WTC11 (cell line): ENCODE data around the gene OR6C2. TPM values are rescaled to one million over a fixed set of nuclear protein-coding genes. Genes with fewer than 3 reads are reported as not detected.

Source experiments
- ATAC-seq: fragments of 200-7000 bp; cut with Tn5 transposase; 2 replicates; pipeline ENCODE4 v1.10.0; 2021; ENCODE audit warnings: mild to moderate bottlenecking, moderate library complexity
- CTCF ChIA-PET: fragments of 300-600 bp; sonication (Branson Sonifier 250); formaldehyde crosslinking; loops from one replicate; lab custom pipeline; 2021; ENCODE audit warnings: antibody characterized with exemption; lab: Charles Lee
- POLR2A ChIA-PET: fragments of 350-600 bp; sonication (Branson Sonifier 250); formaldehyde crosslinking; loops from one replicate; lab custom pipeline; 2021; ENCODE audit warnings: antibody characterized with exemption; lab: Charles Lee
- DNase-seq: peaks from one replicate; pipeline ENCODE4 v3.0.0; 2021; ENCODE audit warnings: low spot score
- H3K27ac Mint-ChIP-seq: 2 replicates; pipeline ENCODE4 v1.8.0; 2021; ENCODE audit warnings: mixed read lengths
- H3K27me3 Mint-ChIP-seq: 2 replicates; pipeline ENCODE4 v1.8.0; 2021; ENCODE audit warnings: low read depth, mild to moderate bottlenecking, moderate library complexity, mixed read lengths
- H3K36me3 Mint-ChIP-seq: 2 replicates; pipeline ENCODE4 v1.8.0; 2021; ENCODE audit warnings: mixed read lengths
- H3K4me1 Mint-ChIP-seq: 2 replicates; pipeline ENCODE4 v1.8.0; 2022; ENCODE audit warnings: mixed read lengths
- H3K4me3 Mint-ChIP-seq: 2 replicates; pipeline ENCODE4 v1.8.0; 2021; ENCODE audit warnings: mild to moderate bottlenecking, moderate library complexity, mixed read lengths
- H3K9me3 Mint-ChIP-seq: 2 replicates; pipeline ENCODE4 v1.8.0; 2021; ENCODE audit warnings: mixed read lengths
- ATF1 ChIP-seq: sonication (generic); formaldehyde crosslinking; IDR thresholded peaks from 2 replicates; pipeline ENCODE4 v1.8.1; 2023; ENCODE audit warnings: mild to moderate bottlenecking, moderate library complexity, missing genetic modification reagents
- CREM ChIP-seq: sonication (generic); formaldehyde crosslinking; IDR thresholded peaks from 2 replicates; pipeline ENCODE4 v1.8.1; 2022; ENCODE audit warnings: mild to moderate bottlenecking, missing genetic modification reagents, moderate library complexity
- ESRRA ChIP-seq: sonication (generic); formaldehyde crosslinking; IDR thresholded peaks from 2 replicates; pipeline ENCODE4 v1.8.1; 2022; ENCODE audit warnings: mild to moderate bottlenecking, missing genetic modification reagents, borderline replicate concordance
- GABPB1 ChIP-seq: sonication (generic); formaldehyde crosslinking; IDR thresholded peaks from 2 replicates; pipeline ENCODE4 v1.8.1; 2023; ENCODE audit warnings: mild to moderate bottlenecking, missing genetic modification reagents
- KAT7 ChIP-seq: sonication (generic); formaldehyde crosslinking; IDR thresholded peaks from 2 replicates; pipeline ENCODE4 v1.8.1; 2023; ENCODE audit warnings: missing genetic modification reagents, mild to moderate bottlenecking, borderline replicate concordance
- MYBL2 ChIP-seq: sonication (generic); formaldehyde crosslinking; IDR thresholded peaks from 2 replicates; pipeline ENCODE4 v1.8.1; 2023; ENCODE audit warnings: mild to moderate bottlenecking, moderate library complexity, missing genetic modification reagents
- NFYB ChIP-seq: sonication (generic); formaldehyde crosslinking; conservative IDR thresholded peaks from 2 replicates; pipeline ENCODE4 v1.8.0; 2022; ENCODE audit warnings: low read depth, missing genetic modification reagents
- SOX15 ChIP-seq: fragments of 250-450 bp; sonication (Bioruptor Pico); IDR thresholded peaks from 2 replicates; pipeline ENCODE4 v1.9.0; 2021; ENCODE audit warnings: mild to moderate bottlenecking
- TEAD1 ChIP-seq: sonication (generic); formaldehyde crosslinking; IDR thresholded peaks from 2 replicates; pipeline ENCODE4 v1.8.0; 2022; ENCODE audit warnings: mild to moderate bottlenecking, missing genetic modification reagents
- TP53 ChIP-seq: sonication (generic); formaldehyde crosslinking; IDR thresholded peaks from 2 replicates; pipeline ENCODE4 v1.8.1; 2023; ENCODE audit warnings: mild to moderate bottlenecking, missing genetic modification reagents
- ZNF121 ChIP-seq: sonication (generic); formaldehyde crosslinking; IDR thresholded peaks from 2 replicates; pipeline ENCODE4 v1.8.0; 2023; ENCODE audit warnings: missing genetic modification reagents
- ZNF232 ChIP-seq: sonication (generic); formaldehyde crosslinking; IDR thresholded peaks from 2 replicates; pipeline ENCODE4 v1.8.0; 2022; ENCODE audit warnings: mild to moderate bottlenecking, missing genetic modification reagents
- ZNF396 ChIP-seq: fragments of 250-450 bp; sonication (Bioruptor Pico); IDR thresholded peaks from 2 replicates; pipeline ENCODE4 v1.8.0; 2021; ENCODE audit warnings: mild to moderate bottlenecking, moderate library complexity, borderline replicate concordance
- ZNF671 ChIP-seq: fragments of 250-450 bp; sonication (Bioruptor Pico); IDR thresholded peaks from 2 replicates; pipeline ENCODE4 v1.8.0; 2021; ENCODE audit warnings: mild to moderate bottlenecking
- total RNA-seq: library from RNA; stranded (reverse); gene quantifications from 3 replicates; pipeline ENCODE4 v1.2.3, GENCODE V29; 2021
- TF ChIP-seq, protein P1 (sequence below): sonication (generic); formaldehyde crosslinking; IDR thresholded peaks from 2 replicates; pipeline ENCODE4 v1.8.1; 2022; ENCODE audit warnings: low read depth, missing genetic modification reagents, borderline replicate concordance
- TF ChIP-seq, protein P2 (sequence below): sonication (generic); formaldehyde crosslinking; IDR thresholded peaks from 2 replicates; pipeline ENCODE4 v1.8.1; 2023; ENCODE audit warnings: mild to moderate bottlenecking, missing genetic modification reagents, moderate library complexity
- TF ChIP-seq, protein P3 (sequence below): fragments of 250-450 bp; sonication (Bioruptor Pico); IDR thresholded peaks from 2 replicates; pipeline ENCODE4 v1.9.0; 2021; ENCODE audit warnings: mild to moderate bottlenecking, borderline replicate concordance
- TF ChIP-seq, protein P4 (sequence below): sonication (generic); formaldehyde crosslinking; IDR thresholded peaks from 2 replicates; pipeline ENCODE4 v1.8.0; 2022; ENCODE audit warnings: mild to moderate bottlenecking, missing genetic modification reagents
- TF ChIP-seq, protein P5 (sequence below): sonication (generic); formaldehyde crosslinking; IDR thresholded peaks from 2 replicates; pipeline ENCODE4 v1.8.1; 2022; ENCODE audit warnings: missing genetic modification reagents, borderline replicate concordance
- TF ChIP-seq, protein P6 (sequence below): sonication (generic); formaldehyde crosslinking; IDR thresholded peaks from 2 replicates; pipeline ENCODE4 v1.8.0; 2022; ENCODE audit warnings: mild to moderate bottlenecking, missing genetic modification reagents
- TF ChIP-seq, protein P7 (sequence below): sonication (generic); formaldehyde crosslinking; IDR thresholded peaks from 2 replicates; pipeline ENCODE4 v1.8.1; 2023; ENCODE audit warnings: mild to moderate bottlenecking, moderate library complexity, missing genetic modification reagents

OR6C2 gene
- total RNA-seq, 1 experiment from 2014 or later = not detected

DNA sequence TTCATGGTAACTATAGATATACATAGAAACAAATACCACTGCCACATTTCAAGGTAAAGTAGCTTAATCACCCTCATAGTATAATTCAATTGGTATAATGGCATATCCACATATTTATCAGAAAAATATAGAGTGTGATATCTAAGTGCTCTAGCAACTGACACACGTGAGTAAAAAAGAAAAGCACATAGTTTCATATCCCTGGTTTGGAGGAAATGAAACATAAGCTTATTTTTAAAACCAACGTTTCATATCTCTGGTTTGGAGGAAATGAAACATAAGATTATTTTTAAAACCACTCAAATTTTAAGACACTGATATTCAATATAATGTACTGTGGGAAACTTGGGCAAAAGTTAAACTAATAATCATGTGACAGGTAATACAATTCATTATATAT lies 24.0 kb downstream of the OR6C2 start:
- no peak overlapping the region for H3K4me3 Mint-ChIP-seq
- ATAC-seq (no peak), DNase-seq (no peak)
- H3K9me3 Mint-ChIP-seq = peaks cover 9% of the 10 kb centered on the region; the same call in 1 of the 2 replicates
- H3K27ac Mint-ChIP-seq = no peak overlapping the region
- 0 out of 2 replicates have a peak, but pooled peaks cover 5% of the 10 kb centered on the region for H3K36me3 Mint-ChIP-seq
- no peaks in the 10 kb centered on the region for H3K27me3 Mint-ChIP-seq
- no peak for TF ChIP-seq ZNF232 (CRISPR knock-in tag)
- TF ChIP-seq, protein P1, sequence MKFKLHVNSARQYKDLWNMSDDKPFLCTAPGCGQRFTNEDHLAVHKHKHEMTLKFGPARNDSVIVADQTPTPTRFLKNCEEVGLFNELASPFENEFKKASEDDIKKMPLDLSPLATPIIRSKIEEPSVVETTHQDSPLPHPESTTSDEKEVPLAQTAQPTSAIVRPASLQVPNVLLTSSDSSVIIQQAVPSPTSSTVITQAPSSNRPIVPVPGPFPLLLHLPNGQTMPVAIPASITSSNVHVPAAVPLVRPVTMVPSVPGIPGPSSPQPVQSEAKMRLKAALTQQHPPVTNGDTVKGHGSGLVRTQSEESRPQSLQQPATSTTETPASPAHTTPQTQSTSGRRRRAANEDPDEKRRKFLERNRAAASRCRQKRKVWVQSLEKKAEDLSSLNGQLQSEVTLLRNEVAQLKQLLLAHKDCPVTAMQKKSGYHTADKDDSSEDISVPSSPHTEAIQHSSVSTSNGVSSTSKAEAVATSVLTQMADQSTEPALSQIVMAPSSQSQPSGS (CRISPR knock-in tag) = no peak
- TF ChIP-seq ATF1 (CRISPR knock-in tag) = no peak
- no peak for TF ChIP-seq TEAD1 (CRISPR knock-in tag)
- no peak for TF ChIP-seq SOX15 (CRISPR knock-in tag)
- no peak for TF ChIP-seq MYBL2
- TF ChIP-seq, protein P2, sequence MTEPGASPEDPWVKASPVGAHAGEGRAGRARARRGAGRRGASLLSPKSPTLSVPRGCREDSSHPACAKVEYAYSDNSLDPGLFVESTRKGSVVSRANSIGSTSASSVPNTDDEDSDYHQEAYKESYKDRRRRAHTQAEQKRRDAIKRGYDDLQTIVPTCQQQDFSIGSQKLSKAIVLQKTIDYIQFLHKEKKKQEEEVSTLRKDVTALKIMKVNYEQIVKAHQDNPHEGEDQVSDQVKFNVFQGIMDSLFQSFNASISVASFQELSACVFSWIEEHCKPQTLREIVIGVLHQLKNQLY (CRISPR knock-in tag) = no peak
- TF ChIP-seq, protein P3, sequence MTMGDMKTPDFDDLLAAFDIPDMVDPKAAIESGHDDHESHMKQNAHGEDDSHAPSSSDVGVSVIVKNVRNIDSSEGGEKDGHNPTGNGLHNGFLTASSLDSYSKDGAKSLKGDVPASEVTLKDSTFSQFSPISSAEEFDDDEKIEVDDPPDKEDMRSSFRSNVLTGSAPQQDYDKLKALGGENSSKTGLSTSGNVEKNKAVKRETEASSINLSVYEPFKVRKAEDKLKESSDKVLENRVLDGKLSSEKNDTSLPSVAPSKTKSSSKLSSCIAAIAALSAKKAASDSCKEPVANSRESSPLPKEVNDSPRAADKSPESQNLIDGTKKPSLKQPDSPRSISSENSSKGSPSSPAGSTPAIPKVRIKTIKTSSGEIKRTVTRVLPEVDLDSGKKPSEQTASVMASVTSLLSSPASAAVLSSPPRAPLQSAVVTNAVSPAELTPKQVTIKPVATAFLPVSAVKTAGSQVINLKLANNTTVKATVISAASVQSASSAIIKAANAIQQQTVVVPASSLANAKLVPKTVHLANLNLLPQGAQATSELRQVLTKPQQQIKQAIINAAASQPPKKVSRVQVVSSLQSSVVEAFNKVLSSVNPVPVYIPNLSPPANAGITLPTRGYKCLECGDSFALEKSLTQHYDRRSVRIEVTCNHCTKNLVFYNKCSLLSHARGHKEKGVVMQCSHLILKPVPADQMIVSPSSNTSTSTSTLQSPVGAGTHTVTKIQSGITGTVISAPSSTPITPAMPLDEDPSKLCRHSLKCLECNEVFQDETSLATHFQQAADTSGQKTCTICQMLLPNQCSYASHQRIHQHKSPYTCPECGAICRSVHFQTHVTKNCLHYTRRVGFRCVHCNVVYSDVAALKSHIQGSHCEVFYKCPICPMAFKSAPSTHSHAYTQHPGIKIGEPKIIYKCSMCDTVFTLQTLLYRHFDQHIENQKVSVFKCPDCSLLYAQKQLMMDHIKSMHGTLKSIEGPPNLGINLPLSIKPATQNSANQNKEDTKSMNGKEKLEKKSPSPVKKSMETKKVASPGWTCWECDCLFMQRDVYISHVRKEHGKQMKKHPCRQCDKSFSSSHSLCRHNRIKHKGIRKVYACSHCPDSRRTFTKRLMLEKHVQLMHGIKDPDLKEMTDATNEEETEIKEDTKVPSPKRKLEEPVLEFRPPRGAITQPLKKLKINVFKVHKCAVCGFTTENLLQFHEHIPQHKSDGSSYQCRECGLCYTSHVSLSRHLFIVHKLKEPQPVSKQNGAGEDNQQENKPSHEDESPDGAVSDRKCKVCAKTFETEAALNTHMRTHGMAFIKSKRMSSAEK (CRISPR knock-in tag) = no peak
- no peak for TF ChIP-seq ESRRA (CRISPR knock-in tag)
- no peak for TF ChIP-seq ZNF671 (CRISPR knock-in tag)
- TF ChIP-seq, protein P4, sequence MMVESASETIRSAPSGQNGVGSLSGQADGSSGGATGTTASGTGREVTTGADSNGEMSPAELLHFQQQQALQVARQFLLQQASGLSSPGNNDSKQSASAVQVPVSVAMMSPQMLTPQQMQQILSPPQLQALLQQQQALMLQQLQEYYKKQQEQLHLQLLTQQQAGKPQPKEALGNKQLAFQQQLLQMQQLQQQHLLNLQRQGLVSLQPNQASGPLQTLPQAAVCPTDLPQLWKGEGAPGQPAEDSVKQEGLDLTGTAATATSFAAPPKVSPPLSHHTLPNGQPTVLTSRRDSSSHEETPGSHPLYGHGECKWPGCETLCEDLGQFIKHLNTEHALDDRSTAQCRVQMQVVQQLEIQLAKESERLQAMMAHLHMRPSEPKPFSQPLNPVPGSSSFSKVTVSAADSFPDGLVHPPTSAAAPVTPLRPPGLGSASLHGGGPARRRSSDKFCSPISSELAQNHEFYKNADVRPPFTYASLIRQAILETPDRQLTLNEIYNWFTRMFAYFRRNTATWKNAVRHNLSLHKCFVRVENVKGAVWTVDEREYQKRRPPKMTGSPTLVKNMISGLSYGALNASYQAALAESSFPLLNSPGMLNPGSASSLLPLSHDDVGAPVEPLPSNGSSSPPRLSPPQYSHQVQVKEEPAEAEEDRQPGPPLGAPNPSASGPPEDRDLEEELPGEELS (CRISPR knock-in tag) = no peak
- no peak for TF ChIP-seq KAT7
- no peak for TF ChIP-seq TP53 (CRISPR knock-in tag)
- ChIA-PET CTCF (no interaction called here), POLR2A (no interaction called here)
- peaks cover 9% of the 10 kb centered on the region for H3K4me1 Mint-ChIP-seq

DNA sequence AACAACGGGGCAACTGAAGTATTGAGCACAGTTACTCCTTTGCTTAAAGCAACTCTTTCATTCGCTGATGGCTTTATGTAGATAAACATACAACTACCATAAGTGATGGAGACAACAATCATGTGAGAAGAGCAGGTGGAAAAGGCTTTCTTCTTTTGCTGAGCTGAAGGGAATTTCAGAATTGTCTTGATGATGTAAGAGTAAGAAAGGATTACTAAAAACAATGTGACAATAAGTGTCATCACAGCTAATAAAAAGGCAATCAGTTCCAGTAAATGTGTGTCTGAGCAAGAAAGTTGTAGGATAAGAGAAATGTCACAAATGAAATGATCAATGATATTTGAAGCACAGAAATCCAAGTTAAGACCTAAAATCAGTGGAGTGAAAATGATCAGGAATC lies 25.4 kb downstream of the OR6C2 start:
- H3K9me3 Mint-ChIP-seq = peaks cover 4% of the 10 kb centered on the region; the same call in 1 of the 2 replicates
- ATAC-seq (no peak), DNase-seq (no peak)
- no peak overlapping the region for H3K27ac Mint-ChIP-seq
- H3K4me3 Mint-ChIP-seq = no peak overlapping the region
- ChIA-PET CTCF (no interaction called here), POLR2A (no interaction called here)
- no peaks in the 10 kb centered on the region for H3K27me3 Mint-ChIP-seq
- TF ChIP-seq, protein P5, sequence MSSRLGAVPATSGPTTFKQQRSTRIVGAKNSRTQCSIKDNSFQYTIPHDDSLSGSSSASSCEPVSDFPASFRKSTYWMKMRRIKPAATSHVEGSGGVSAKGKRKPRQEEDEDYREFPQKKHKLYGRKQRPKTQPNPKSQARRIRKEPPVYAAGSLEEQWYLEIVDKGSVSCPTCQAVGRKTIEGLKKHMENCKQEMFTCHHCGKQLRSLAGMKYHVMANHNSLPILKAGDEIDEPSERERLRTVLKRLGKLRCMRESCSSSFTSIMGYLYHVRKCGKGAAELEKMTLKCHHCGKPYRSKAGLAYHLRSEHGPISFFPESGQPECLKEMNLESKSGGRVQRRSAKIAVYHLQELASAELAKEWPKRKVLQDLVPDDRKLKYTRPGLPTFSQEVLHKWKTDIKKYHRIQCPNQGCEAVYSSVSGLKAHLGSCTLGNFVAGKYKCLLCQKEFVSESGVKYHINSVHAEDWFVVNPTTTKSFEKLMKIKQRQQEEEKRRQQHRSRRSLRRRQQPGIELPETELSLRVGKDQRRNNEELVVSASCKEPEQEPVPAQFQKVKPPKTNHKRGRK (CRISPR knock-in tag) = no peak
- TF ChIP-seq, protein P6, sequence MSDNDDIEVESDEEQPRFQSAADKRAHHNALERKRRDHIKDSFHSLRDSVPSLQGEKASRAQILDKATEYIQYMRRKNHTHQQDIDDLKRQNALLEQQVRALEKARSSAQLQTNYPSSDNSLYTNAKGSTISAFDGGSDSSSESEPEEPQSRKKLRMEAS (CRISPR knock-in tag) = no peak
- TF ChIP-seq ZNF121 (CRISPR knock-in tag) (no peak), ZNF396 (CRISPR knock-in tag) (no peak), NFYB (CRISPR knock-in tag) (no peak), GABPB1 (CRISPR knock-in tag) (no peak), CREM (CRISPR knock-in tag) (no peak)
- TF ChIP-seq, protein P7, sequence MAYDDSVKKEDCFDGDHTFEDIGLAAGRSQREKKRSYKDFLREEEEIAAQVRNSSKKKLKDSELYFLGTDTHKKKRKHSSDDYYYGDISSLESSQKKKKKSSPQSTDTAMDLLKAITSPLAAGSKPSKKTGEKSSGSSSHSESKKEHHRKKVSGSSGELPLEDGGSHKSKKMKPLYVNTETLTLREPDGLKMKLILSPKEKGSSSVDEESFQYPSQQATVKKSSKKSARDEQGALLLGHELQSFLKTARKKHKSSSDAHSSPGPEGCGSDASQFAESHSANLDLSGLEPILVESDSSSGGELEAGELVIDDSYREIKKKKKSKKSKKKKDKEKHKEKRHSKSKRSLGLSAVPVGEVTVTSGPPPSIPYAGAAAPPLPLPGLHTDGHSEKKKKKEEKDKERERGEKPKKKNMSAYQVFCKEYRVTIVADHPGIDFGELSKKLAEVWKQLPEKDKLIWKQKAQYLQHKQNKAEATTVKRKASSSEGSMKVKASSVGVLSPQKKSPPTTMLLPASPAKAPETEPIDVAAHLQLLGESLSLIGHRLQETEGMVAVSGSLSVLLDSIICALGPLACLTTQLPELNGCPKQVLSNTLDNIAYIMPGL = no peak
- peaks cover 9% of the 10 kb centered on the region for H3K4me1 Mint-ChIP-seq
- 0 out of 2 replicates have a peak, but pooled peaks cover 3% of the 10 kb centered on the region for H3K36me3 Mint-ChIP-seq
